Measurements from ENCODE around the gene CD200R1.

DNA sequence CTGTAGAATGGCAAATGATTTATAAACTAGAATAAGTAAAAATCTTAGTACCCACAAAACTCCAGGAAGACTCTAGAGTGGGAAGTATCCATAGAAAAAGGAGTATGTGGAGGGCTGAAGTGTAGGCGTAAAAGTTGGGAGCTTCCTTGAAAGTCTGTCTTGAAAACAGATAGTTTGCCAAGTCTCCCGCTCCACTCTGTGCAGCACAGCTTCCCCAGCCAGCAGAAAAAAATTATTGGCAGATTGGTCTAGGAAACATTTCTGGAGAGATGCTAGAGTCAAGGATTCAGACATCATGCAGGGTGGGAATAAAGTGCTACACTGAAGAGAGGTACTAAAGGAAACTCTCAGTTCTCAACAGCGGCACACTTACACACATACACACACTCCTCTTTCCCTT, 74.8 kb downstream of the CD200R1 start:
- no peak for TF ChIP-seq EP300 (IDR thresholded peaks at IDR 0.05; ENCODE audit: low read depth)
- TF ChIP-seq, protein P1, sequence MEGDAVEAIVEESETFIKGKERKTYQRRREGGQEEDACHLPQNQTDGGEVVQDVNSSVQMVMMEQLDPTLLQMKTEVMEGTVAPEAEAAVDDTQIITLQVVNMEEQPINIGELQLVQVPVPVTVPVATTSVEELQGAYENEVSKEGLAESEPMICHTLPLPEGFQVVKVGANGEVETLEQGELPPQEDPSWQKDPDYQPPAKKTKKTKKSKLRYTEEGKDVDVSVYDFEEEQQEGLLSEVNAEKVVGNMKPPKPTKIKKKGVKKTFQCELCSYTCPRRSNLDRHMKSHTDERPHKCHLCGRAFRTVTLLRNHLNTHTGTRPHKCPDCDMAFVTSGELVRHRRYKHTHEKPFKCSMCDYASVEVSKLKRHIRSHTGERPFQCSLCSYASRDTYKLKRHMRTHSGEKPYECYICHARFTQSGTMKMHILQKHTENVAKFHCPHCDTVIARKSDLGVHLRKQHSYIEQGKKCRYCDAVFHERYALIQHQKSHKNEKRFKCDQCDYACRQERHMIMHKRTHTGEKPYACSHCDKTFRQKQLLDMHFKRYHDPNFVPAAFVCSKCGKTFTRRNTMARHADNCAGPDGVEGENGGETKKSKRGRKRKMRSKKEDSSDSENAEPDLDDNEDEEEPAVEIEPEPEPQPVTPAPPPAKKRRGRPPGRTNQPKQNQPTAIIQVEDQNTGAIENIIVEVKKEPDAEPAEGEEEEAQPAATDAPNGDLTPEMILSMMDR (IDR thresholded peaks at IDR 0.05) = no peak
